GM10847 (cell line): ENCODE data around the gene CDX2.

Experiments
- POLR2A ChIP-seq: IDR thresholded peaks from 2 replicates; pipeline ENCODE4 v1.6.1; 2011; ENCODE audit not compliant: insufficient read length; ENCODE audit errors: extremely low read depth

The CDX2 gene

DNA sequence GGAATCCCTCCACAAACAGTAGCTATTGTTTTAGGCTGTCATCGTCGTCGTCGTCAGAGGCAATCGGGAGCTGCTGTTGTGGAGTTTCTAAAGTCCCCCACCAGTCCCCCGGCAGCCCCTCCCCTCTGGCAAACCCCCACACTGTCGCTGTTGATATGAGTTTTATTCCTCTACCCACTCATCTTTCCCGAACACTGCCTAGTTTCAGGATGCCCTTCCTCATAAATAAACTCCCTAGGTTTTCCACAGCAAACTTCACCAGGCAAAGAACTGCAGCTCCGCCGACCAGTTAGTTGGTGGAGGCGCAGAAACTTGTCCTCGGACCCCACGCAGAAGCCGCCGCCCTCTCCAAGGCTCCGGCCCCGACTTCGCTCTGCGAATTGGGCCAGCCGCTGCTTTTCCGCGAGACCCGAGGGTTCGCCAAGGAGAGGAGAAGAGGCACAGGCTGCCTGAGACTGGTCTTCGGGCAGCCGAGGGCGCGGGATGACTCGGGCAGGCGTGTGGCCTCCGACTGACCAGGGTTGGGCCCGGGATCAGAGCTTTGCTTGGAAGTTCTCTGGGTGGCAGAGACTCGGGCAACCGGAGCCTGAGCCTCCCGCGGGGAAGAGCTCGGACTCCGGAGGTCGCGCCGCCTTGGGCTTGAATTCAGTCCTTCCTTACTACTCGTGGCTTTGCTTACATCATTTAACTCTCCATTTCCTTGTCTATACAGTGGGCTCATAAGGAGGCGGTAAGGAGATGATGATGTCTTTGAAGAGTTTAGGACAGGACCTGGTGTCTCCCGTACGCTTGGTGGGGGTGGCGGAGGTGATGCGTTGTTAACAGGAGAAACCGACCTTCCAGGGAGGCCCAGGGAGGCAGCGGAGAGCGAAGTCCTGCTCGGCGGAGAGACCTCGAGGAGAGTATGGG lies 41.4 kb downstream of the CDX2 start:
- TF ChIP-seq POLR2A = no peak

DNA sequence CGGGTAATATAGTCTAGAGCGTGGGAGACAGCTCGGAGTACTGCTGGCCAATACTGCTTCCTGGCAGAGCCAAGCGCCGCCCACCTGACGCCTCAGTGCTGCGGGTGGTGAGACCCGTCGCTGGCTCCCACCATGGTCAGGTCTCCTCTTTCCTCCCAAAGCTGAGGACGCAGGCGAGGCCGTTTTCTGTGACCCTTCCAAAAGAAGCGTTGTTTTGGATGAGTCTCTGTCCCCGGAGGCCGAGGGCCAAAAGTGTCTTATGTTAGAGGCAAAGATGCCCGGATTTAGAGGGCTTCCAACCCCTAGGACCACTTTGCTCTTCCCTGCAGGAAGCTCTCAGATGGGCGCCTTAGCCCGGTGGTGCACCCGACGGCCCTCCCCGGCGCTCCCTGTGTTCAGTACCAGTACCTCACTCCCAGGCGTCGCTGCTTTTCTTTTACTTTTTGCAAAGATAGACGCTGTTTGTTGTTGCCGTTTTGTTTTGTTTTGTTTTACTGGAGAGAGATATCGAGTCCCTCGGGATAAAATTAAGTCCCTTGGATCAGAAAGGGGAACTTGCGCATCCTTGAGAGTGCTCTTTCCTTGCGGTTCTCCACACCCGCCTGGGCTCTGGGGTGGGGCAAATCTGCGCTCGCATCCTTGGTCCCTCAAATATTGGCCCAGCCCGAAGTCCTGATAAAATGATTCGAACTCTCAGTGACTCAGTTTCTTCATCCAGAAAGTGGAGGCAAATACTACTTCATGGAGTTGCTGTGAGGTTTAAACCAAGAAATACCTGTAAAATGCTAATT lies 42.3 kb downstream of the CDX2 start:
- TF ChIP-seq POLR2A = no peak

DNA sequence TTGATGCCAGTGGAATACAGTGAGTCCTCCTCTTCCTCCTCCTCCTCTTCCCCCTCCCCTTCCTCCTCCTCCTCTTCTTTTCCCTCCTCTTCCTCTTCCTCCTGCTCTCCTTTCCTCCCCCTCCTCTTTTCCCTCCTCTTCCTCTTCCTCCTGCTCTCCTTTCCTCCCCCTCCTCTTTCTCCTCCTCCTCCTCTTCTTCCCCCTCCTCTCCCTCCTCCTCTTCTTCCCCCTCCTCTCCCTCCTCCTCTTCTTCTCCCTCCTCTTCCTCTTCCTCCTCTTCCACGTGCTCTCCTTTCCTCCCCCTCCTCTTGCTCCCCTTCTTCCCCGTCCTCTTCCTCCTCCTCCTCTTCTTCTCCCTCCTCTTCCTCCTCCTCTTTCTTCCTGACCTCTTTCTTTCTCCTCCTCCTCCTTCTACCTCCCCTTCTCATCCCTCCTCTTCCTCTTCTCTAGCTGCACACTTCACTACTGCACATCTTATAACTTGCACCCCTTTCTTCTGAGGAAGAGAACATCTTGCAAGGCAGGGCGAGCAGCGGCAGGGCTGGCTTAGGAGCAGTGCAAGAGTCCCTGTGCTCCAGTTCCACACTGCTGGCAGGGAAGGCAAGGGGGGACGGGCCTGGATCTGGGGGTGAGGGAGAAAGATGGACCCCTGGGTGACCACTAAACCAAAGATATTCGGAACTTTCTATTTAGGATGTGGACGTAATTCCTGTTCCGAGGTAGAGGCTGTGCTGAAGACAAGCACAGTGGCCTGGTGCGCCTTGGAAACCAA lies 43.7 kb downstream of the CDX2 start:
- TF ChIP-seq POLR2A = no peak

DNA sequence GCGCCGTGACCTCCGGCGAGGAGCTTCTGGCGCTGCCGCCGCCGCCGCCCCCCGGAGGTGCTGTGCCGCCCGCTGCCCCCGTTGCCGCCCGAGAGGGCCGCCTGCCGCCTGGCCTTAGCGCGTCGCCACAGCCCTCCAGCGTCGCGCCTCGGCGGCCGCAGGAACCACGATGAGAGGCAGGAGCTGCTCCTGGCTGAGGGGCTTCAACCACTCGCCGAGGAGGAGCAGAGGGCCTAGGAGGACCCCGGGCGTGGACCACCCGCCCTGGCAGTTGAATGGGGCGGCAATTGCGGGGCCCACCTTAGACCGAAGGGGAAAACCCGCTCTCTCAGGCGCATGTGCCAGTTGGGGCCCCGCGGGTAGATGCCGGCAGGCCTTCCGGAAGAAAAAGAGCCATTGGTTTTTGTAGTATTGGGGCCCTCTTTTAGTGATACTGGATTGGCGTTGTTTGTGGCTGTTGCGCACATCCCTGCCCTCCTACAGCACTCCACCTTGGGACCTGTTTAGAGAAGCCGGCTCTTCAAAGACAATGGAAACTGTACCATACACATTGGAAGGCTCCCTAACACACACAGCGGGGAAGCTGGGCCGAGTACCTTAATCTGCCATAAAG lies 44.5 kb downstream of the CDX2 start:
- TF ChIP-seq POLR2A = no peak

DNA sequence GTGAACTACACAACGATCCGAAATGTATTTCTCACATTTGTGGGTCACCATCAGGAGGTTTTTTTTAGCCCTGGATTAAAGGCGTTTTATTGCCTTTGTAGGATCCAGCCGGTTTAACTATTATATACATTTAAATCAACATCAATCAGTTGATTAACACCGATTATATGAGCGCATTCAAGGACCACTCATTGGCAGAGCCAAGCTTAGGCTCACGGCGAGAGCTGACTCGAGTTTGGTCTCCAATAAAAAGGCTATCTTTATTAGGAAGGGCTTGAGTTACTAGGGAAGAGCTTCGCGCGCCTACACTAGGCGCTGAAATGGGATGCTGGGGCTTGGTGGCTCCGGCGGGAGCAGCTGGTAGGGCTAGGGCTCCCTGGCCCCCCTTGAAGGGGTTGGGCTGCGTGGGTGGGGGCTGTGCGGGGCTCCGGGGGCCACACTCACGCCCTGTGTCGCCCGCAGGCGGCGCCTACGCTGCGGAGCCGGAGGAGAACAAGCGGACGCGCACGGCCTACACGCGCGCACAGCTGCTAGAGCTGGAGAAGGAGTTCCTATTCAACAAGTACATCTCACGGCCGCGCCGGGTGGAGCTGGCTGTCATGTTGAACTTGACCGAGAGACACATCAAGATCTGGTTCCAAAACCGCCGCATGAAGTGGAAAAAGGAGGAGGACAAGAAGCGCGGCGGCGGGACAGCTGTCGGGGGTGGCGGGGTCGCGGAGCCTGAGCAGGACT lies 45.2 kb downstream of the CDX2 start:
- TF ChIP-seq POLR2A = no peak

DNA sequence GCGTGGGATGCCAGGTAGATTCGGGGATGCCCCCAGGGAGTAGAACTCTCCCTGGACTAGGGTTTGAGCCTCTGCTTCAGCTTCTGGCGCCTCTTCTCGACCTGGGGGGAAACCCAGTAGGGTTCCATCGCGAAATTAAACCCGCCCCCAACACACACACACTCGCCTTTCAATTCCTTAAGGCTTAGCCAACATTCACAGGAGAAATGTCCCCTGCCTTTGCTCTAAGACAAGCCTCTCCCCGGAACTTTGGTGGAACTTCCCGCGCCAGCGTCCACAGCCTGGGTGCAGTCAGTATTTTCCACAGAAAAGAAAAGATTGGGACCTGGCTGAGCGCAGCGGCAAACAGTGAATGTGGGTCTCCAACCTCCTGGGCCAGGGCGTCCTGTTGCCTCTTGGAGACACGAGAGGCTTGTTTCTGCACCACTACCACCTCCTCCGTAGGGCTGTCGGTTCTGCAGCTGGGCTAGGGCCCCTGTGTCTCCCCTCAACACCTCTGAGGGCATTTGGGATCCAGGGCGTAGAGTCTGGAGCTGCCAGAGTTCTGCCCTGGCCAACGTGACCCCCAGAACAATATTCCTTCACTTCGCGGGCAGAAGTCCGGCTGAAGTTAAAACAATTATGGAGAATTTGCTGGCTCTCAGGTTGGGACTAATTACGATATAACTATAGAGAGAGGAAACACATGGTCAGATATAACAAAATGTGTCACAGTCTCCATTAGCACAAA lies 46.1 kb downstream of the CDX2 start:
- no peak for TF ChIP-seq POLR2A

DNA sequence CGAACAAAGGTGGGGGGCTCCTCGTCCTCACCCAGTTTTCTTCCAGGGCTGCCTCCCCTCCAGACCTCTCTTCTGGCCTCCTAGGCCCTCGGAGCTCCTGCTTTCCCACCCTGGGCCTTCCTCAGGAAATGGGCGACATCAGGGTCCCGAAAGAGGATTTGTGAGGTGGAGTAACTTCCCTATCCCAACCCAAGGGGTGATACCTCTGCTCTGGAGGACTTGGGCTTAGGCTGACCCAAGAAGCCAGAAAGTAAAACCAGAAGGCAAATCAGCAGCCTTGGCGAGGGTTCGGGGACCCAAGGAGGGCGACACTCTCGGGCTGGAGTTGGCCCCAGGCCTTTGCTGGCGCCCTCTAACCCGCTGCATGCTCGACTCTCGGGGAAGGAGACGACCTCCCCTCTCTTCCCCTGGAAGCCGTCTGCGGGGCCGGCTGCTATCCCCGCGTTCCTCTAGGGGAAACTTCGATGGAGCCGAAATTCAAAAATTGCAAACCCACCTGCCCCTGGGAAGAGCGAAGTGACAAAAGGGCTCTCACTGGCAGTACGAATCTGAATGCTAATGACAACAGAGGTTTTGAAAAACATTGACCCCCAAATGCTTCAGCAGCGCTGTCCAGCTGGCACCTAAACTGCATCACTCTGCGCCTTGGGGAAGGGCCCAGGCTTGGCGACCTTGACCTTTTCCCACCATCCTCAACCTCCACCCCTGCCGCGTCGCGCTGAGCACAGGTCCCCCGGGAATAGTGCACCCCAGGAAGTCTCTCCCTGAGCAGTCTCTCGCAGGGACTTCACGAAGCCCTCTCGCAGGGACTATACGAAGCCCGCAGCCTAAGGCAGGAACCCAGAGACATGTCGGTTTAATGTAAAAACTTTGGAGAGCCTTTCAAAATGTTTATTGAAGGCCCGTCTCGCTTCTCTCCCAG lies 46.9 kb downstream of the CDX2 start:
- TF ChIP-seq POLR2A = no peak

DNA sequence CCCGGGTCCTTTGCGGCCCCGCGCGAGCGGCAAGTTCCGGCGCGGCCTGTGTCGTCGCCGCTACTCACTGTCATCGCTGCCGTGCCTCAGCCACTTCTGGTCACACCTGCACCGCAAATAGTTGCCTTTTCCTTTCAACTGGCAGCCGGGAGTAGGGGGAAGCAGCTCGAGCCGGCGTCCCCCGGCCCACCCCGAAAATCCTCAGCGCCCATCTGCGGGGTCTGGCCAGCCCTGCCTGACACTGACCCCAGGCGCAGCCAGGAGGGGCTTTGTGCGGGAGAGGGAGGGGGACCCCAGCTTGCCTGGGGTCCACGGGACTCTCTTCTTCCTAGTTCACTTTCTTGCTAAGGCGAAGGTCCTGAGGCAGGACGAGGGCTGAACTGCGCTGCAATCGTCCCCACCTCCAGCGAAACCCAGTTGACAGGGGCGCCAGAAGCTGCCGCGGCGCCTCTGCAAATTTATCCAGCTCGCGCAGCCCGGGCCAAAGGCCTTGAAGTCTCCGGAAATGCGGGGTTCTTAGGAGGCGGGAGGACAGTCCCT lies 47.6 kb downstream of the CDX2 start:
- TF ChIP-seq POLR2A = no peak

DNA sequence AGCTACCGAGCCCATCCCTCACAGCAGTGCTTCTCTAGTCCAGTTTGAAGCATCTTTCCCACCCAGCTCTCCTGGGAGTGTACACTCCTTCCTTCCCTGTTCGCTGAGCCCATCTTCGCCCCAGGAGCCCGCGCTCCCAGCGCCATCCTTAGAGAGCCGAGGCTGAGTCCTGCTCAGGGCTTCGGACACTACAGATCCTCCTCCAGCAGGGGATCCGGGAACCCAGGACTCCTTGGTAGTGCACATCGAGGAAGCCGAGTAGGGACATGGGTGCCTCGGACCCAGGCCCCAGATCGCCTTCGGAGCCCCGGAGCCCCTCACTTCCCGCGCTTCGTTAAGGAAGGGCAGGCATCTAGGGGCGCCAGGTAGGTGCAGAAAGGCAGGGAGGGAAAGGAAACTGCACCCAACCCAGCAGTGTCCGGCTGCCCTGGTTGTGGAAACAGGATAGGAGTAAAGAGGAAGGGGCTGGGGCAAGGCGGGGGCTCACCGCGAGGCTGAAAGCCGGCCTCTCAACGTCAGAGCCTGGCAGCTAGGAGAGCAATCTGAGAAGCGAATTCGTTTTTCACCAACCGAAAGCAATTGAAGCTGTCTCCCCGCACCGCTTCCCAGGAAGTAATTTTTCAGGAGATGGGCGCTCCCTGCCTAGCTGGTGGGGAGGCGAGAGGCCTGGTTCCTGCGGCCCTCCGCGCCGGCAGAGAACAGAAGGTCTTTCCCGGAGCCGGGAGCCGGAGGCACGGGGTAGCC lies 48.3 kb downstream of the CDX2 start:
- no peak for TF ChIP-seq POLR2A

DNA sequence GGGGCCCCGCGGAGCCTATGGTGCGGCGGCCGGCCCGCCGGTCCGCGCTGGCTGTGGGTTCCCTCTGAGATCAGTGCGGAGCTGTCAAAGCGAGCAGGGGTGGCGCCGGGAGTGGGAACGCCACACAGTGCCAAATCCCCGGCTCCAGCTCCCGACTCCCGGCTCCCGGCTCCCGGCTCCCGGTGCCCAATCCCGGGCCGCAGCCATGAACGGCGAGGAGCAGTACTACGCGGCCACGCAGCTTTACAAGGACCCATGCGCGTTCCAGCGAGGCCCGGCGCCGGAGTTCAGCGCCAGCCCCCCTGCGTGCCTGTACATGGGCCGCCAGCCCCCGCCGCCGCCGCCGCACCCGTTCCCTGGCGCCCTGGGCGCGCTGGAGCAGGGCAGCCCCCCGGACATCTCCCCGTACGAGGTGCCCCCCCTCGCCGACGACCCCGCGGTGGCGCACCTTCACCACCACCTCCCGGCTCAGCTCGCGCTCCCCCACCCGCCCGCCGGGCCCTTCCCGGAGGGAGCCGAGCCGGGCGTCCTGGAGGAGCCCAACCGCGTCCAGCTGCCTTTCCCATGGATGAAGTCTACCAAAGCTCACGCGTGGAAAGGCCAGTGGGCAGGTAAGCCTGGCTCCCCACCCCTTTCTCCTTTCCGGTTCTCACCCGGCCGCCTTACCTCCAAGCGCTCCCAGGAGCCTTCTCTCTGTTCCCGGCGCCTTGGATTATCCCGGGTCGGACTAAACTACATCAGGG lies 49.0 kb downstream of the CDX2 start, which contains the start of gene PDX1:
PDX1 (plus strand) TSS at position 67 of the 743 bp plus-strand sequence; CDS start at position 206, 139 bp downstream.
- no peak for TF ChIP-seq POLR2A

DNA sequence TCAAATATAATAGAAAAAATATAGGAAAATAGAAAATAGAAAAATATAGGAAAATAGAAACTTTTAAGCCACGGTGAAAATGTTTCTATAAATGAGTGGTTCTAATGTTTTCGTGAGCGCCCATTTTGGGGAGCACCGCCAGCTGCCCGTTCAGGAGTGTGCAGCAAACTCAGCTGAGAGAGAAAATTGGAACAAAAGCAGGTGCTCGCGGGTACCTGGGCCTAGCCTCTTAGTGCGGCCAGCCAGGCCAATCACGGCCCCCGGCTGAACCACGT lies 49.5 kb downstream of the CDX2 start:
- TF ChIP-seq POLR2A = no peak
